ENCODE results near the gene PHACTR3.

DNA sequence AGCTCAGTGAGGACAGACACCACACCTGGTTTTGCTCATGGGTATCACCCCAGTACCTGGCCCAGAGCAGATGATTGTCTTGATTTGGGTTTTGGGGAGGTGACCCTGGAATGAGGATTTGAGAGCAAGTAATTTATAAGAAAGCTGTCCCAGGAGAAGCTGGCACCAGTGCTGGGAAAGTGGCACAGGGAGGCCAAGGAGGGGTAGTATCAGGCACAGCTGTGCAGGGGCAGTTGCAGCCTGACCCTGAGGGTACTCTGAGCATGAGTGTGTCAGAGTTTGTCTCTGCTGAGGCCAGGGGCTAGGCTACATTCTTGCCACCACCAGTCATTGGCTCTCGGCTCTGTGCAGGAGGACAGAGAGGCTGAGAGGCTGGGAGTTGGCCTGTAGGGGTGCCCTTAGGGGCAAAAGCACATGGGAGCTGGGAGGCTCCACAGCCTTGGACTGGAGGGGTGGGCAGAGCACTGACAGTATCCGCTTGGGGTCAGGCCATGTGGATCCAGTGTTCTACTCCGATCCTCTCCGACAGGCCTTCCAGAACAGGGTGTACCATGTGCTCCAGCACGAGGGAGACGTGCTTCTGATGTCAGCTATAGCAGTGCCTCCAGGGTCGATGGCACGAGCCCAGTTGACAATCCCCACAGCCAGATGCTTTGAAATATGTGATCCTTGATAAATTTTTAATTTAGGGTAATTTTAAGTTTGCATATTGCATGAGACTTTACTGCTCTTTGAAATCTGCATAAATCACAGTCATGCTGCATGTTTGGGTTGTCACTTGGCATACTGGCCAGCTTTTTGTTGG is 121.3 kb downstream of the PHACTR3 start:
- TF ChIP-seq, protein P1, sequence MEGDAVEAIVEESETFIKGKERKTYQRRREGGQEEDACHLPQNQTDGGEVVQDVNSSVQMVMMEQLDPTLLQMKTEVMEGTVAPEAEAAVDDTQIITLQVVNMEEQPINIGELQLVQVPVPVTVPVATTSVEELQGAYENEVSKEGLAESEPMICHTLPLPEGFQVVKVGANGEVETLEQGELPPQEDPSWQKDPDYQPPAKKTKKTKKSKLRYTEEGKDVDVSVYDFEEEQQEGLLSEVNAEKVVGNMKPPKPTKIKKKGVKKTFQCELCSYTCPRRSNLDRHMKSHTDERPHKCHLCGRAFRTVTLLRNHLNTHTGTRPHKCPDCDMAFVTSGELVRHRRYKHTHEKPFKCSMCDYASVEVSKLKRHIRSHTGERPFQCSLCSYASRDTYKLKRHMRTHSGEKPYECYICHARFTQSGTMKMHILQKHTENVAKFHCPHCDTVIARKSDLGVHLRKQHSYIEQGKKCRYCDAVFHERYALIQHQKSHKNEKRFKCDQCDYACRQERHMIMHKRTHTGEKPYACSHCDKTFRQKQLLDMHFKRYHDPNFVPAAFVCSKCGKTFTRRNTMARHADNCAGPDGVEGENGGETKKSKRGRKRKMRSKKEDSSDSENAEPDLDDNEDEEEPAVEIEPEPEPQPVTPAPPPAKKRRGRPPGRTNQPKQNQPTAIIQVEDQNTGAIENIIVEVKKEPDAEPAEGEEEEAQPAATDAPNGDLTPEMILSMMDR (IDR thresholded peaks at IDR 0.05) = no peak
- TF ChIP-seq POLR2A (IDR thresholded peaks at IDR 0.05) = no peak
